Smooth muscle cell (in vitro differentiated cells): ENCODE data around the gene COL20A1. TPM values are rescaled to one million over a fixed set of nuclear protein-coding genes. Genes with fewer than 3 reads are reported as not detected.
"Not testable (repeated sequence)": the region's sequence is repeated elsewhere in the genome, so short reads cannot be mapped to it uniquely, and the experiment has no call there.

Experiments
- DNase-seq: peaks from one replicate; lab custom pipeline; 2025; ENCODE audit not compliant: unreplicated experiment; lab: John Stamatoyannopoulos, UW
- H2AFZ ChIP-seq: fragments of 200-600 bp; sonication (generic); 2 replicates; pipeline ENCODE4 v1.6.0; 2016; ENCODE audit warnings: antibody characterized with exemption, low read depth, mild to moderate bottlenecking
- H3F3A ChIP-seq: fragments of 200-600 bp; sonication (generic); 2 replicates; pipeline ENCODE4 v1.6.0; 2017; ENCODE audit warnings: antibody characterized with exemption, low read depth
- H3K27ac ChIP-seq: fragments of 200-600 bp; sonication (generic); 2 replicates; pipeline ENCODE4 v1.5.1; 2016; ENCODE audit warnings: low read depth, mild to moderate bottlenecking
- H3K27me3 ChIP-seq: fragments of 200-600 bp; sonication (generic); 2 replicates; pipeline ENCODE4 v1.6.1; 2016; ENCODE audit warnings: low read depth, mild to moderate bottlenecking
- H3K36me3 ChIP-seq: fragments of 200-600 bp; sonication (generic); 2 replicates; pipeline ENCODE4 v1.5.1; 2016; ENCODE audit warnings: low read depth
- H3K4me1 ChIP-seq: fragments of 200-600 bp; sonication (generic); 2 replicates; pipeline ENCODE4 v1.5.1; 2016; ENCODE audit warnings: low read depth
- H3K4me2 ChIP-seq: fragments of 200-600 bp; sonication (generic); 2 replicates; pipeline ENCODE4 v1.6.0; 2016; ENCODE audit warnings: mild to moderate bottlenecking
- H3K4me3 ChIP-seq: fragments of 200-600 bp; sonication (generic); 2 replicates; pipeline ENCODE4 v1.5.1; 2016; ENCODE audit warnings: mild to moderate bottlenecking
- H3K79me2 ChIP-seq: fragments of 200-600 bp; sonication (generic); 2 replicates; pipeline ENCODE4 v1.6.0; 2016; ENCODE audit warnings: low read depth, mild to moderate bottlenecking
- H3K9ac ChIP-seq: fragments of 200-600 bp; sonication (generic); 2 replicates; pipeline ENCODE4 v1.6.0; 2016; ENCODE audit warnings: low read depth
- H3K9me3 ChIP-seq: fragments of 200-600 bp; sonication (generic); replicated peaks from 2 replicates; pipeline ENCODE4 v1.5.1; 2016; ENCODE audit warnings: low read depth
- H4K20me1 ChIP-seq: fragments of 200-600 bp; sonication (generic); 2 replicates; pipeline ENCODE4 v1.6.0; 2016; ENCODE audit warnings: low read depth
- CTCF ChIP-seq: fragments of 200-600 bp; sonication (generic); IDR thresholded peaks from 2 replicates; pipeline ENCODE4 v1.5.1; 2017; ENCODE audit warnings: borderline replicate concordance, mild to moderate bottlenecking, antibody characterized with exemption; ENCODE audit not compliant: insufficient read depth, poor library complexity, severe bottlenecking
- WGBS: methylation state at CpG from one replicate; pipeline ENCODE4 v1.1.7; 2016; ENCODE audit warnings: low lambda C conversion rate; 5-methylcytosine and 5-hydroxymethylcytosine counted together
- polyA plus RNA-seq: library from polyadenylated mRNA; unstranded; fragments of >200 nt; fragmentation: Nextera tagmentation; extraction: Ambion mirVana; gene quantifications from 2 replicates; pipeline ENCODE4 v1.2.1, GENCODE V29; 2016
- total RNA-seq: library from RNA; depleted of rRNA; stranded (reverse); fragments of >200 nt; gene quantifications from 2 replicates; pipeline ENCODE4 v1.2.3, GENCODE V29; 2014

Gene COL20A1
- total and polyA plus RNA-seq, 2 experiments from 2014 or later: 0.23 to 0.36 TPM

GRCh38 chr20:63336232-63336752, 43.3 kb downstream of the COL20A1 start:
- Histone ChIP-seq H3K27ac (no peak overlapping the region), H3K4me3 (no peak overlapping the region), H3K27me3 (no peaks in the 10 kb centered on the region), H3K4me2 (no peak overlapping the region), H3K4me1 (no peaks in the 10 kb centered on the region), H3K36me3 (no peaks in the 10 kb centered on the region), H3K9me3 (no peaks in the 10 kb centered on the region), H3K79me2 (no peaks in the 10 kb centered on the region), H3F3A (no peaks in the 10 kb centered on the region), H2AFZ (no peak overlapping the region), H4K20me1 (no peaks in the 10 kb centered on the region), H3K9ac (no peak overlapping the region)
- DNase-seq: no peak
- TF ChIP-seq CTCF: no peak
- 94% methylated on average over 29 of the region's 29 CpGs for WGBS

DNA sequence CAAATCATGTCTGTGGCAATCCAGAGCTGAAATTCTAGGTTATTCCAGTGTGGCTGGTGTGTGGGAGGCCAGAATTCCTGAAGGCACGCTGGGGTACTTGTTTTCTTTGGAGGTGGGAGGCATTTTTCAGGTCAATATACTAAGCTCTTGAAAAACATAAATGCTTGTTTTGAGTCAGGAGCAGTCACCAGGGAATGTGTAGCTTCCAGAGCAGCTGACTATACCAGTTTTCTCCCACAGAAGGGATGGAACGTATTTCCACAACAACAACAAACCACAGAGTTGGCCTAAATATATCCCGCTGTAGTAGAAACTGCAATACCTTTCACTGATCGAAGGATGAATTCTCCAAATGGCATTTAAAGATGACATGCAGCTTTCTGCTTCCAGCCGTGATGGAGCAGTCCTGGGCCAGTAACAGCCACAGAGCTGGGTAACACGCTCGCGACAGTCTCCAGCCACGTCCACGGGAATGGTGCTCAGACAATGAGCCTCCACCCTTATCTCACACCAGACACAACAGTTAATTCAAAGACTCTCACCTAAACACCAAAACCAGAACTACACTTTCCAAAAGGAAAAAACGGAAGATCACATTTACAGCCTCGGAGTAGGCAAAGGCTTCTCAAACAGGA, 44.9 kb downstream of the COL20A1 start:
- Histone ChIP-seq H4K20me1 (no peaks in the 10 kb centered on the region), H3K27ac (no peak overlapping the region), H2AFZ (no peak overlapping the region), H3K79me2 (no peaks in the 10 kb centered on the region), H3K4me3 (no peak overlapping the region), H3K4me1 (no peaks in the 10 kb centered on the region), H3K27me3 (no peaks in the 10 kb centered on the region), H3F3A (no peaks in the 10 kb centered on the region), H3K9ac (no peak overlapping the region), H3K9me3 (no peaks in the 10 kb centered on the region), H3K4me2 (no peak overlapping the region), H3K36me3 (no peaks in the 10 kb centered on the region)
- WGBS: 62% methylated on average over 12 of the region's 12 CpGs
- TF ChIP-seq CTCF: no peak
- no peak for DNase-seq

- DNase-seq, H3K9me3 ChIP-seq, H3K4me2 ChIP-seq, H3K4me3 ChIP-seq, H3K9ac ChIP-seq, H3K27ac ChIP-seq, H3F3A ChIP-seq, H3K79me2 ChIP-seq, H2AFZ ChIP-seq, H3K36me3 ChIP-seq, H3K4me1 ChIP-seq, H3K27me3 ChIP-seq, H4K20me1 ChIP-seq: not testable (repeated sequence)
- whole genome bisulfite sequencing: 81% methylated on average over 14 of the region's 14 CpGs
These were observed 46.4 kb downstream of the COL20A1 start for GRCh38 chr20:63339154-63340094.

GRCh38 chr20:63340158-63340688, 47.2 kb downstream of the COL20A1 start:
- not testable (repeated sequence) for H3K4me1 ChIP-seq, H2AFZ ChIP-seq, DNase-seq, H4K20me1 ChIP-seq, H3K4me2 ChIP-seq, H3F3A ChIP-seq, H3K4me3 ChIP-seq, H3K27ac ChIP-seq, H3K36me3 ChIP-seq, H3K9me3 ChIP-seq, H3K27me3 ChIP-seq, H3K9ac ChIP-seq, H3K79me2 ChIP-seq
- WGBS: 93% methylated on average over 10 of the region's 10 CpGs
